CD4-positive, CD25-positive, alpha-beta regulatory T cell (primary cell): ENCODE results near the gene SCG5. TPM values are rescaled to one million over a fixed set of nuclear protein-coding genes. Genes with fewer than 3 reads are reported as not detected.

Experiments
- ATAC-seq, 2 donors: fragments of 150-1000 bp; cut with Tn5 transposase; one replicate each; pipeline ENCODE4 v1.10.0; 2021; ENCODE audit warnings: low read depth in 2 of 2, moderate number of reproducible peaks in 2 of 2, moderate library complexity in 1 of 2
- DNase-seq, 3 donors: peaks; one replicate each; pipeline versions ENCODE4 v3.0.0 to v3.0.0-alpha.2; 2012 to 2022; ENCODE audit warnings: mixed read lengths in 1 of 3
- H3K27ac ChIP-seq: one replicate; pipeline ENCODE4 v1.7.0; 2013; ENCODE audit warnings: mild to moderate bottlenecking, low read length; ENCODE audit not compliant: insufficient read depth, poor library complexity, severe bottlenecking
- H3K27me3 ChIP-seq: one replicate; pipeline ENCODE4 v1.7.0; 2013; ENCODE audit warnings: low read length; ENCODE audit not compliant: control insufficient read depth, insufficient read depth
- H3K36me3 ChIP-seq: one replicate; pipeline ENCODE4 v1.7.0; 2013; ENCODE audit warnings: mild to moderate bottlenecking, low read length, moderate library complexity; ENCODE audit not compliant: control insufficient read depth, insufficient read depth
- H3K4me1 ChIP-seq: 2 replicates; pipeline ENCODE4 v1.7.0; 2013; ENCODE audit warnings: mild to moderate bottlenecking, low read length; ENCODE audit not compliant: insufficient read depth, control insufficient read depth, poor library complexity, severe bottlenecking
- H3K4me3 ChIP-seq: one replicate; pipeline ENCODE4 v1.7.0; 2013; ENCODE audit warnings: low read depth, mild to moderate bottlenecking, low read length, moderate library complexity
- H3K9me3 ChIP-seq, 2 experiments: 1 replicate in 1 of 2; 2 replicates in 1 of 2; pipeline ENCODE4 v1.7.0; 2013; ENCODE audit warnings: low read length in 2 of 2, mild to moderate bottlenecking in 1 of 2, moderate library complexity in 1 of 2; ENCODE audit not compliant: control insufficient read depth in 2 of 2
- H3K27ac Mint-ChIP-seq, 3 donors: one replicate each; pipeline ENCODE4 v1.8.0; 2020 to 2022; ENCODE audit warnings: mild to moderate bottlenecking in 3 of 3, mixed read lengths in 3 of 3, moderate library complexity in 2 of 3
- H3K27me3 Mint-ChIP-seq: one replicate; pipeline ENCODE4 v1.8.0; 2022; ENCODE audit warnings: mild to moderate bottlenecking, mixed read lengths
- H3K36me3 Mint-ChIP-seq: one replicate; pipeline ENCODE4 v1.8.0; 2020; ENCODE audit warnings: mixed read lengths
- H3K4me1 Mint-ChIP-seq, 4 donors: one replicate each; pipeline ENCODE4 v1.8.0; 2020 to 2022; ENCODE audit warnings: mixed read lengths in 4 of 4, mild to moderate bottlenecking in 1 of 4
- H3K4me3 Mint-ChIP-seq, 4 donors: one replicate each; pipeline ENCODE4 v1.8.0; 2020 to 2022; ENCODE audit warnings: mild to moderate bottlenecking in 4 of 4, mixed read lengths in 4 of 4, moderate library complexity in 3 of 4
- H3K9me3 Mint-ChIP-seq, 7 donors: one replicate each; pipeline ENCODE4 v1.8.0; 2020 to 2022; ENCODE audit warnings: mixed read lengths in 7 of 7, mild to moderate bottlenecking in 3 of 7, moderate library complexity in 2 of 7
- polyA plus RNA-seq, 4 donors: library from polyadenylated mRNA; unstranded; fragments of 300-500 nt; fragmentation: Illumina TruSeq; gene quantifications; one replicate each; pipeline ENCODE4 v1.2.3, GENCODE V29; 2021
- total RNA-seq: library from RNA; stranded (reverse); gene quantifications from one replicate; pipeline ENCODE4 v1.2.3, GENCODE V29; 2022

The SCG5 gene
- total and polyA plus RNA-seq, 5 donors from 2014 or later, result 0.28 to 1.8 (median 0.86) TPM

GRCh38 chr15:32674681-32675080, 33.2 kb downstream of the SCG5 start:
- H3K4me3 ChIP-seq, result no peak overlapping the region
- no peaks in the 10 kb centered on the region for H3K9me3 Mint-ChIP-seq

DNA sequence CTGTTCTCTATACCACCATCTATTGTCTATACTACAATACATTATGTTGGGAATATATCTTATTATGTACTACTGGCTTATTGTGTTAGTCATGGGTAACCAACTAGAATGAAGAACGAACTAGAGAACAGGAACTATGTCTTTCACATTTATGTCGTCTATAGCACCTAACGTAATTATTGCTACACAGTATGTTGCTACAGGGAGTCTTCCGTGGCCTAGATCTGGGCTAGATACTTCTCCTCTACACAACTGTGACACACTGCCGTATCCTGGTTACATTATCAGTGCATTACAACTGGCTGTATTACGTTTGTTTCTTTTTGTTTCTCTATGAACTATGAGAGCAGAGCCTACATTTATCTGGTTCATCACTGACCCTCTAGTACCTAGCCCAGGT, 34.0 kb downstream of the SCG5 start:
- DNase-seq (no peak), ATAC-seq (no peak)
- H3K4me1 ChIP-seq, result no peaks in the 10 kb centered on the region
- Mint-ChIP-seq H3K9me3 (no peaks in the 10 kb centered on the region), H3K4me1 (no peaks in the 10 kb centered on the region), H3K27ac (no peak overlapping the region), H3K4me3 (no peak overlapping the region), H3K36me3 (no peaks in the 10 kb centered on the region), H3K27me3 (no peaks in the 10 kb centered on the region)
- no peaks in the 10 kb centered on the region for H3K27me3 ChIP-seq
- H3K9me3 ChIP-seq, result no peaks in the 10 kb centered on the region
- no peak overlapping the region for H3K27ac ChIP-seq
- no peak overlapping the region for H3K4me3 ChIP-seq
- no peaks in the 10 kb centered on the region for H3K36me3 ChIP-seq

More at GRCh38 chr15:32674681-32675080, 33.2 kb downstream of the SCG5 start:
- Mint-ChIP-seq H3K4me1 (no peaks in the 10 kb centered on the region), H3K27me3 (no peaks in the 10 kb centered on the region), H3K27ac (no peak overlapping the region), H3K4me3 (no peak overlapping the region), H3K36me3 (no peaks in the 10 kb centered on the region)
- ATAC-seq (no peak), DNase-seq (no peak)
- H3K4me1 ChIP-seq, result no peaks in the 10 kb centered on the region
- H3K9me3 ChIP-seq, result no peaks in the 10 kb centered on the region
- H3K27ac ChIP-seq, result no peak overlapping the region
- no peaks in the 10 kb centered on the region for H3K36me3 ChIP-seq
- H3K27me3 ChIP-seq, result no peaks in the 10 kb centered on the region

DNA sequence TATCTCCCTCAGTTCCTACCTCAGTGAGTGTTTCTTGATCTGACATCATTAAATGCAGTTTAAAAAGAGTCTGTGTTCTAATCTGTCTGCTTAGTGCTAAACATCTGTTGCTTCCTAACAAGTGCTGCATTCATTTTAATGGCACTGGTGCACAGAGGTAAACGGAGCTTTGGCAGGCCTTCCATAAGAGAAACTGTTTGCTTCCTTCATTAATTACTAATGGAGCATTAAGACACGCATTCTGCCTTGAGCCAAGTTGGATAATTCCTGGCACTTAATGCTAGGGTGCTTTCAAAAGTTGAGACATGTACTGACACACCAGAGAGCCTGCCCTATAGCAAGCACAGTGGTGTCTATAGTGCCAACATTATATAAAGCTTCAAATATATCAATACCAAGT, 34.7 kb downstream of the SCG5 start:
- Mint-ChIP-seq H3K27ac (no peak overlapping the region), H3K36me3 (no peaks in the 10 kb centered on the region), H3K27me3 (no peaks in the 10 kb centered on the region), H3K4me1 (no peaks in the 10 kb centered on the region), H3K4me3 (no peak overlapping the region), H3K9me3 (no peaks in the 10 kb centered on the region)
- no peaks in the 10 kb centered on the region for H3K9me3 ChIP-seq
- ATAC-seq (no peak), DNase-seq (no peak)
- H3K4me1 ChIP-seq, result no peaks in the 10 kb centered on the region
- H3K27ac ChIP-seq, result no peak overlapping the region
- no peak overlapping the region for H3K4me3 ChIP-seq
- H3K36me3 ChIP-seq, result no peaks in the 10 kb centered on the region
- H3K27me3 ChIP-seq, result no peaks in the 10 kb centered on the region

DNA sequence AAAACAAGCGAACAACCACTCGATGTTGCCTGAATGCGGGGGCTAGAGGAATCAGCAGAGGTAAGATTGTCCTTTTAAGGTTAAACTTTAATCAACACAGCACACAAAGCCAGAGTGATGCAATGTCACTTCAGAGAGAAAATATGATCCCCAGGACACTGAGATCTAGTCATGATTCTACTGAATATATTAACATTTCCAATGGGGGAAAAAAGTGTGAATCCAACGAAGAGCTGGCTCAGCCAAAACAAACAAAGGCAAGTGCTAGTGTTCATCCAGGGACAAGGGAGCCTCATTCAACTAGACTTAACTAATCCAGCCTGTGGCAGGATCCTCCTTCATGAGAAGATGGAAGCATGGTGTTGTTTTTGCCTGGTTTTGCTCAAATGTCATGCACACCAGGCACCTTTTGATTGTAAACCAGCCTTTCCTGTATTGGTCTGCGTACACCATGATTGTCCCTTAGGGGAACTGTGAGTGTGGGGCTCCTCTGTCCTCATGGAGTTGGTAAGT, 35.8 kb downstream of the SCG5 start:
- H3K4me1 Mint-ChIP-seq, result no peaks in the 10 kb centered on the region
- ATAC-seq (no peak), DNase-seq (no peak)
- Histone ChIP-seq H3K36me3 (no peaks in the 10 kb centered on the region), H3K27ac (no peak overlapping the region), H3K9me3 (no peaks in the 10 kb centered on the region), H3K4me3 (no peak overlapping the region), H3K27me3 (no peaks in the 10 kb centered on the region), H3K4me1 (no peaks in the 10 kb centered on the region)
- no peaks in the 10 kb centered on the region for H3K27me3 Mint-ChIP-seq
- no peak overlapping the region for H3K27ac Mint-ChIP-seq
- H3K4me3 Mint-ChIP-seq, result no peak overlapping the region
- no peaks in the 10 kb centered on the region for H3K9me3 Mint-ChIP-seq
- no peaks in the 10 kb centered on the region for H3K36me3 Mint-ChIP-seq

GRCh38 chr15:32679298-32679690, 37.8 kb downstream of the SCG5 start:
- H3K4me1 ChIP-seq, result no peaks in the 10 kb centered on the region
- H3K36me3 ChIP-seq, result no peaks in the 10 kb centered on the region
- peaks cover 0 to 4% (median 1%) of the 10 kb centered on the region in 4 donors for H3K4me1 Mint-ChIP-seq
- no peak overlapping the region for H3K4me3 Mint-ChIP-seq
- DNase-seq (no peak), ATAC-seq (no peak)
- no peaks in the 10 kb centered on the region for H3K36me3 Mint-ChIP-seq
- H3K4me3 ChIP-seq, result no peak overlapping the region
- no peaks in the 10 kb centered on the region for H3K9me3 Mint-ChIP-seq
- no peaks in the 10 kb centered on the region for H3K27me3 Mint-ChIP-seq
- no peaks in the 10 kb centered on the region for H3K9me3 ChIP-seq
- H3K27ac ChIP-seq, result no peak overlapping the region
- H3K27ac Mint-ChIP-seq, result no peak overlapping the region
- no peaks in the 10 kb centered on the region for H3K27me3 ChIP-seq

GRCh38 chr15:32682569-32682968, 41.1 kb downstream of the SCG5 start:
- Histone ChIP-seq H3K36me3 (no peaks in the 10 kb centered on the region), H3K27me3 (no peaks in the 10 kb centered on the region), H3K9me3 (no peaks in the 10 kb centered on the region), H3K27ac (no peak overlapping the region), H3K4me3 (no peak overlapping the region), H3K4me1 (no peaks in the 10 kb centered on the region)
- no peak for ATAC-seq
- H3K27ac Mint-ChIP-seq, result no peak overlapping the region
- no peaks in the 10 kb centered on the region for H3K36me3 Mint-ChIP-seq
- DNase-seq, result no peak
- no peaks in the 10 kb centered on the region for H3K27me3 Mint-ChIP-seq
- no peak overlapping the region for H3K4me3 Mint-ChIP-seq
- H3K9me3 Mint-ChIP-seq, result no peaks in the 10 kb centered on the region
- peaks cover 0 to 6% (median 1%) of the 10 kb centered on the region in 4 donors for H3K4me1 Mint-ChIP-seq

DNA sequence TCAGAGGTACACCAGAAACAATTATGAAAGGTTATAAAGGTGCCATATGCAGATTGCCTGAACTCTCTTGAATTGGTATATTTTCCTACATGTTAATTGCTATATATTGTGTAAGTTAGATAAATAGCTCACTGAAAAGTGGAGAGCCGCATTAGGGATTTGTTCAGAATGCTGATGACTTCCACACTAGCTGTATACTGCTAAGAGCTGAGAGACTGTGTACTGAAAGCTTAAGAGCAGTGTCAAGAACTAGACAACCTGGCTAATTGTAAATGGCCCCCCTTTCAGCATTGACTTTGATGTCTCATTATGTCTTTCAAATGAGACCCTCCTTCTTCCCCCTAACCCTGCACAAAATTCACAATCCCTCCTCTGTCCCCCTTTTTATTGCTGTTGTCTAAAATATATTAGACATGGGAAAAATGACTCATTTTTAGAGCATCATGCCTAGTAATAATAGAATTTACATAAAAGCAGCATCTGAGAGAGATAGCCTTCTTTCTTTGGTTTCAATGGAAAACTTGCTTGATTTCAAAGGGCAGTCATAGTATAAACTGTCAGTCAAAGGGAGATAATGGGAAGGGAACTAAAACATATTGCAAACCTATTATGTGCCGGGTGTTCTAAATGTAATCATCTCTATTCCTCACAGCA, 41.6 kb downstream of the SCG5 start:
- H3K9me3 Mint-ChIP-seq, result no peaks in the 10 kb centered on the region
- Histone ChIP-seq H3K27me3 (no peaks in the 10 kb centered on the region), H3K4me3 (no peak overlapping the region), H3K27ac (no peak overlapping the region), H3K9me3 (no peaks in the 10 kb centered on the region), H3K4me1 (no peaks in the 10 kb centered on the region), H3K36me3 (no peaks in the 10 kb centered on the region)
- no peaks in the 10 kb centered on the region for H3K36me3 Mint-ChIP-seq
- H3K4me3 Mint-ChIP-seq, result no peak overlapping the region
- no peaks in the 10 kb centered on the region for H3K27me3 Mint-ChIP-seq
- no peak overlapping the region for H3K27ac Mint-ChIP-seq
- ATAC-seq (no peak), DNase-seq (no peak)
- H3K4me1 Mint-ChIP-seq, result peaks cover 0 to 6% (median 1%) of the 10 kb centered on the region in 4 donors

DNA sequence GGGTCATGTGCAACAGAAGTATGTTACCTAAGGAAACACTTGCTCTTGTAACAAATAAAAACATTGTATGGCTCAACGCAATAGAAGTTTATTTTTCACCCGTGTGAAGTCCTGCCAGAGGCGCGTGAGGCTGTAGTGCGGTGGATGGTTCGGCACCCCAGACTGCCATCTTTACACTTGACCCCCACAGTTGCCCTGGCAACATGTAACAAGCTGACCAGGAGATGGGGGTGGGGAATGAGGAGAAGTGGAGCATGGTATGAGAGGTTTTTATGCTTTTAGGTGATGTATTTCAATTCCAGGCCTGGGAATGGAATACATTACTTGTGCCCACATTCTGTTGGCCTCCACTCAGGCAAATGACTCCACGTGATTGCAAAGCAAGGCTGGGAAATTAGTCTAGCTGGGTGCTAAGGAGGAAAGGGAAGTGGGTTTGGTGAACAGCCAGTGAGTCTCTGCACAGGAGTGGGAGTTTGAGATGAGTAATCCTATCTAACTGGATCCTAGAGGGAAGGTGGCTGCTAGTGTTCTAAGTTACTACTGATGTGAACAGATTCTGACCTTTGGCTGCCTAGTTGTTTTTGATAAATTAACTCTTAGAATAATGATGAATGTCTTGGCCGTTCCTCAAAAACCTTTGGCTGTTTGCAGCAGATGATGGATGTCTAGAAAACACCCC, 42.5 kb downstream of the SCG5 start:
- H3K36me3 Mint-ChIP-seq, result no peaks in the 10 kb centered on the region
- DNase-seq (peak in 1 of 3 donors; percentile 4), ATAC-seq (no peak)
- Histone ChIP-seq H3K27me3 (no peaks in the 10 kb centered on the region), H3K27ac (no peak overlapping the region), H3K36me3 (no peaks in the 10 kb centered on the region), H3K9me3 (no peaks in the 10 kb centered on the region), H3K4me1 (no peaks in the 10 kb centered on the region), H3K4me3 (no peak overlapping the region)
- no peak overlapping the region for H3K27ac Mint-ChIP-seq
- no peaks in the 10 kb centered on the region for H3K9me3 Mint-ChIP-seq
- H3K27me3 Mint-ChIP-seq, result no peaks in the 10 kb centered on the region
- H3K4me3 Mint-ChIP-seq, result no peak overlapping the region
- peaks cover 0 to 6% (median 1%) of the 10 kb centered on the region in 4 donors for H3K4me1 Mint-ChIP-seq
